ENCODE results near the gene NEU3.
"Not testable (repeated sequence)": the region's sequence is repeated elsewhere in the genome, so short reads cannot be mapped to it uniquely, and the experiment has no call there.

The NEU3 gene

DNA sequence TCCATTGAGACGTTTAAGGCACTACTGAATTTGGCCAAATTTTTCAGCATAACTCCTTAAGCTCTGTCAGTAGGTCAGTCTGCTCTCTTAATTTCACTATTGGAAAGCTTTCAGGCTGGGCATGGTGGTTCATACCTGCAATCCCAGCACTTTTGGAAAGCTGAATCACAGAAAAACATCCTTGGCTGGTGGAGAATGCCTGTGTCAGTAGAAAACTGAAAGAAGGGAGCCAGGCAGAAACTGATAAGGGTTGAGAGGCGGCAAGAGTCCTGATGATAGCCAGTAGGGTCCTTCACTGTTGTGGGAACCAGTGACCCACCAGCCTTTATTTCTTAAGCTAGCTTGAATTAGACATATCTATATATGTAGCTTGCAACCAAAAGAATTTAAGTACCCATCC lies 22.6 kb downstream of the NEU3 start:
- POLR2A ChIA-PET: no interaction called here
- CTCF ChIA-PET: interaction anchor here (0.6 to 8.6 kb wide), 8 partner anchors 10 to 129 kb away, joined by 3 to 96 read pairs (median 4); partner anchors contain the start of gene NEU3
- no peak for DNase-seq (ENCODE audit: extremely low spot score)

GRCh38 chr11:75011872-75012271 lies 23.1 kb downstream of the NEU3 start:
- DNase-seq (ENCODE audit: extremely low spot score): no peak
- ChIA-PET POLR2A (no interaction called here), CTCF (interaction anchor here (1.0 to 8.6 kb wide), 6 partner anchors 10 to 86 kb away, joined by 3 to 96 read pairs (median 4); no protein-coding TSS in a partner anchor)
- TF ChIP-seq CTCF (IDR thresholded peaks at IDR 0.05; ENCODE audit: control extremely low read depth, extremely low read depth, low read depth, missing control alignments): no peak

More for the DNA sequence above, 22.6 kb downstream of the NEU3 start:
- TF ChIP-seq CTCF (IDR thresholded peaks at IDR 0.05; ENCODE audit: control extremely low read depth, extremely low read depth, low read depth, missing control alignments): no peak

- ChIA-PET POLR2A (no interaction called here), CTCF (interaction anchor here (0.7 to 8.6 kb wide), 8 partner anchors 10 to 236 kb away, joined by 3 to 96 read pairs (median 4); no protein-coding TSS in a partner anchor)
- no peak for TF ChIP-seq CTCF (IDR thresholded peaks at IDR 0.05; ENCODE audit: control extremely low read depth, extremely low read depth, low read depth, missing control alignments)
- no peak for DNase-seq (ENCODE audit: extremely low spot score)
These were observed 24.3 kb downstream of the NEU3 start for GRCh38 chr11:75013051-75013450.

DNA sequence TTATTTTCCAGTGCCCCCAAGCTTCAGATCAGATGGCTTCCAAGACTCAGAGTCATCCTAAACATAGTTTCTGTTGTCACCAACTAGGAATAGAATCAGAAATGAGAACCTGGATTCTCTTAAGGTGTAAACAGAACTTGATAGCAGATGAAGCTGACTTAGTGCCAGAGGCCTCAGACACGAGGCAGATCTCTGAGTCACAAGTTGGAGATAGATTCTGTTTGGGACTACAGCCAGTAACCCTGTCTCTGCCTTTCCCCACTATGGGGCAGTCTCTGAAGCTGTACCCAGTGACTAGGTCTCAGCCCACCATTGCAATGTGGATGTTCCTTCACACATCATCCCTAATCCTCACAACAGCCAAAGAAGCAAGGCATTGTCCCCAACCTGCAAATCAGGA lies 25.4 kb downstream of the NEU3 start:
- no peak for TF ChIP-seq CTCF (IDR thresholded peaks at IDR 0.05; ENCODE audit: control extremely low read depth, extremely low read depth, low read depth, missing control alignments)
- no peak for DNase-seq (ENCODE audit: extremely low spot score)
- POLR2A ChIA-PET: no interaction called here
- CTCF ChIA-PET: interaction anchor here (1.0 to 8.6 kb wide), 6 partner anchors 9 to 235 kb away, joined by 3 to 96 read pairs (median 8); no protein-coding TSS in a partner anchor

- POLR2A ChIA-PET; DNase-seq (ENCODE audit: extremely low spot score): not testable (repeated sequence)
- CTCF ChIA-PET: interaction anchor here (1.5 to 3.5 kb wide), 3 partner anchors 11 to 186 kb away, joined by 4 to 12 read pairs (median 5); no protein-coding TSS in a partner anchor
These were observed 30.5 kb downstream of the NEU3 start for GRCh38 chr11:75019200-75019599.

- POLR2A ChIA-PET; DNase-seq (ENCODE audit: extremely low spot score): not testable (repeated sequence)
- CTCF ChIA-PET: interaction anchor here (1.3 to 7.8 kb wide), 8 partner anchors 9 to 222 kb away, joined by 5 to 98 read pairs (median 33); partner anchors contain the start of gene TPBGL
These were observed 31.6 kb downstream of the NEU3 start for GRCh38 chr11:75020328-75020727.

GRCh38 chr11:75022296-75022695 lies 33.6 kb downstream of the NEU3 start:
- peak; percentile 9 for TF ChIP-seq CTCF (IDR thresholded peaks at IDR 0.05; ENCODE audit: control extremely low read depth, extremely low read depth, low read depth, missing control alignments)
- CTCF ChIA-PET: interaction anchor here (0.6 to 8.5 kb wide), 49 partner anchors 11 to 252 kb away, joined by 3 to 98 read pairs (median 5); partner anchors contain the start of genes NEU3, SLCO2B1 and TPBGL
- POLR2A ChIA-PET: interaction anchor here (0.7 kb wide), 1 partner anchor 26 kb away, joined by 5 read pairs; no protein-coding TSS in a partner anchor

More at GRCh38 chr11:75022296-75022695, 33.6 kb downstream of the NEU3 start:
- no peak for DNase-seq (ENCODE audit: extremely low spot score)
